Mesothelial cell of epicardium (in vitro differentiated cells): ENCODE data around the gene DBH. TPM values are rescaled to one million over a fixed set of nuclear protein-coding genes. Genes with fewer than 3 reads are reported as not detected.
A peak's percentile ranks its signal among the peaks of the same experiment; 100 is the strongest.

ENCODE experiments used
- DNase-seq, 2 experiments: peaks; one replicate each; pipeline ENCODE4 v3.0.0; 2021; ENCODE audit warnings: low spot score in 2 of 2; ENCODE audit not compliant: unreplicated experiment in 2 of 2
- H3K27ac Mint-ChIP-seq: 2 replicates; pipeline ENCODE4 v1.8.0; 2021; ENCODE audit warnings: mixed read lengths
- H3K27me3 Mint-ChIP-seq: 2 replicates; pipeline ENCODE4 v1.8.0; 2021; ENCODE audit warnings: low read depth, mixed read lengths
- H3K36me3 Mint-ChIP-seq: 2 replicates; pipeline ENCODE4 v1.8.0; 2021; ENCODE audit warnings: mixed read lengths
- H3K4me1 Mint-ChIP-seq: 2 replicates; pipeline ENCODE4 v1.8.0; 2021; ENCODE audit warnings: mixed read lengths
- H3K4me3 Mint-ChIP-seq: 2 replicates; pipeline ENCODE4 v1.8.0; 2021; ENCODE audit warnings: mild to moderate bottlenecking, moderate library complexity, mixed read lengths
- H3K9me3 Mint-ChIP-seq: 2 replicates; pipeline ENCODE4 v1.8.0; 2021; ENCODE audit warnings: mixed read lengths
- CTCF ChIP-seq: fragments of 200-600 bp; sonication (generic); IDR thresholded peaks from one replicate; pipeline ENCODE4 v1.5.0; 2021; ENCODE audit warnings: antibody characterized with exemption; ENCODE audit not compliant: unreplicated experiment
- total RNA-seq: library from RNA; stranded (reverse); gene quantifications from 3 replicates; pipeline ENCODE4 v1.2.1, GENCODE V29; 2021

Gene DBH
- total RNA-seq, 1 donor from 2014 or later: not detected

GRCh38 chr9:133699546-133699945, 63.4 kb downstream of the DBH start:
- Mint-ChIP-seq H3K27me3 (no peaks in the 10 kb centered on the region), H3K4me1 (peaks cover 8% of the 10 kb centered on the region), H3K4me3 (no peak overlapping the region), H3K9me3 (no peaks in the 10 kb centered on the region), H3K36me3 (peaks cover 1% of the 10 kb centered on the region), H3K27ac (no peak overlapping the region)
- DNase-seq: no peak
- TF ChIP-seq CTCF: no peak

GRCh38 chr9:133700819-133701320, 64.7 kb downstream of the DBH start:
- Mint-ChIP-seq H3K27ac (no peak overlapping the region), H3K4me1 (peaks cover 8% of the 10 kb centered on the region), H3K36me3 (peaks cover 1% of the 10 kb centered on the region), H3K9me3 (no peaks in the 10 kb centered on the region), H3K27me3 (no peaks in the 10 kb centered on the region), H3K4me3 (no peak overlapping the region)
- TF ChIP-seq CTCF: no peak
- no peak for DNase-seq

- H3K9me3 Mint-ChIP-seq: no peaks in the 10 kb centered on the region
- H3K27me3 Mint-ChIP-seq: no peaks in the 10 kb centered on the region
- peak in 1 of 2 experiments; percentile 17 for DNase-seq
- H3K4me3 Mint-ChIP-seq: no peak overlapping the region
- H3K27ac Mint-ChIP-seq: no peak overlapping the region
- H3K36me3 Mint-ChIP-seq: peaks cover 1% of the 10 kb centered on the region
- TF ChIP-seq CTCF: no peak
- H3K4me1 Mint-ChIP-seq: peaks cover 11% of the 10 kb centered on the region
Measured at GRCh38 chr9:133701321-133701980, 65.3 kb downstream of the DBH start.

GRCh38 chr9:133701981-133702797, 66.0 kb downstream of the DBH start:
- Mint-ChIP-seq H3K36me3 (peaks cover 1% of the 10 kb centered on the region), H3K9me3 (no peaks in the 10 kb centered on the region), H3K4me1 (peaks cover 18% of the 10 kb centered on the region), H3K4me3 (no peak overlapping the region), H3K27ac (peak overlapping the region; percentile 59), H3K27me3 (no peaks in the 10 kb centered on the region)
- no peak for TF ChIP-seq CTCF
- peak in 1 of 2 experiments; percentile 20 for DNase-seq

- TF ChIP-seq CTCF: no peak
- Mint-ChIP-seq H3K36me3 (peaks cover 1% of the 10 kb centered on the region), H3K27ac (peak overlapping the region; percentile 59), H3K4me1 (peaks cover 23% of the 10 kb centered on the region), H3K9me3 (no peaks in the 10 kb centered on the region), H3K4me3 (no peak overlapping the region), H3K27me3 (no peaks in the 10 kb centered on the region)
- peak in 1 of 2 experiments; percentile 11 for DNase-seq
Measured at GRCh38 chr9:133702798-133703590, 66.8 kb downstream of the DBH start.
